GM12872 (cell line): ENCODE measurements around the gene PRKCA.

Source experiments
- CTCF ChIP-seq: IDR thresholded peaks from 3 replicates; pipeline ENCODE4 v1.5.1; 2011; ENCODE audit warnings: low read depth, mild to moderate bottlenecking, low read length, moderate library complexity; ENCODE audit not compliant: insufficient read depth

The PRKCA gene

GRCh38 chr17:66638707-66639479, 336.5 kb downstream of the PRKCA start:
- no peak for TF ChIP-seq CTCF

- TF ChIP-seq CTCF: no peak
Observed at GRCh38 chr17:66643815-66644710, 341.6 kb downstream of the PRKCA start.

- TF ChIP-seq CTCF: no peak
Observed at GRCh38 chr17:66645259-66645658, 342.8 kb downstream of the PRKCA start.

GRCh38 chr17:66647391-66647983, 345.1 kb downstream of the PRKCA start:
- no peak for TF ChIP-seq CTCF

GRCh38 chr17:66649818-66650543, 347.6 kb downstream of the PRKCA start:
- no peak for TF ChIP-seq CTCF

- TF ChIP-seq CTCF: no peak
Observed at GRCh38 chr17:66650544-66650877, 348.1 kb downstream of the PRKCA start.
